GM04503 (cell line): Measurements from ENCODE around the gene TRAPPC1.
A peak's percentile ranks its signal among the peaks of the same experiment; 100 is the strongest.

Experiments used
- DNase-seq: peaks from one replicate; pipeline ENCODE4 v3.0.0-alpha.2; 2012; ENCODE audit warnings: low read depth

TRAPPC1 gene

GRCh38 chr17:7903154-7904103 is 28.3 kb downstream of the TRAPPC1 start:
- no peak for DNase-seq

DNA sequence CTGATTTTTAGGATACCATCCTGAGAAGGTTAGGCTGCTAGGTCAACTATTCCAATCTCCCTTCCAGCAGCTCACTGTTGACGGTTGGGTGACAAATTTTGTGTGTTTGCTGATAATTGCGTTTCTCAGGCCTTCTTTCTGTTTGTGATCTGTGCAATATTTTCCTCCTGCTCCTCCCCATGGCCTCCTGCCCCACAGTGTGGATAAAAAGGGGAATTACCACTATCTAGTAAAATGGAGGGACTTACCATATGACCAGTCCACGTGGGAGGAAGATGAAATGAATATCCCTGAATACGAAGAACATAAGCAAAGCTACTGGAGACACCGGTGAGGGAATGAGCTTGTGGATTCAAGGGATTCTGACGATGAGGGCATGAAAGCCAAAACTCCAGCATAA is 34.0 kb downstream of the TRAPPC1 start:
- no peak for DNase-seq

DNA sequence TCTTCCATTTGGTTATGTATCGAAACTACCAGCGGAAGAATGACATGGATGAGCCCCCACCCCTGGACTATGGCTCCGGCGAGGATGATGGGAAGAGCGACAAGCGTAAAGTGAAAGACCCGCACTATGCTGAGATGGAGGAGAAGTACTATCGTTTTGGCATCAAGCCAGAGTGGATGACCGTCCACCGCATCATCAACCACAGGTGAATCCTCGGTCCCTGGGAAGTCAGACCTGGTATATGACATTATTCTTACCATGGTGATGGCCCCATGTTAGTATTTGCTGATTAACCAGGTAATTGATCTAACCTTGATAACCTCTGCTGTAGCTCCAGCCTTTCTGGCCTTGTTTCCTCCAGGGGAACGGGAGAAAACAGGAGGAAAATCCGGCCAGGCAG is 34.7 kb downstream of the TRAPPC1 start:
- no peak for DNase-seq

DNA sequence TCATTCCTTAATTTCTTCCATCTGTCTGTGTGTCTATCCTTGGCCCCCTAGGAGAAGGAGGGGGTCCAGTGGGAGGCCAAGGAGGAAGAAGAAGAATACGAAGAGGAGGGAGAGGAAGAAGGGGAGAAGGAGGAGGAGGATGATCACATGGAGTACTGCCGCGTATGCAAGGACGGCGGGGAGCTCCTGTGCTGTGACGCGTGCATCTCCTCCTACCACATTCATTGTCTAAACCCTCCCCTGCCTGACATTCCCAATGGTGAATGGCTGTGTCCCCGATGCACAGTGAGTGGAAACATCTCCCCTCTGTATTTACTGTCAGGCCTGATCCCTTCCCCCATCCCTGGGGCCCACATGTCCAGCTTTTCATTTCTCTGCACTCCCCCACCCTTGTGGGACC is 36.9 kb downstream of the TRAPPC1 start:
- no peak for DNase-seq

GRCh38 chr17:7894226-7894625 is 37.5 kb downstream of the TRAPPC1 start:
- no peak for DNase-seq

GRCh38 chr17:7893187-7893880 is 38.4 kb downstream of the TRAPPC1 start:
- no peak for DNase-seq

- DNase-seq, result peak; percentile 65
Observed at GRCh38 chr17:7889166-7889955, 42.4 kb downstream of the TRAPPC1 start.

DNA sequence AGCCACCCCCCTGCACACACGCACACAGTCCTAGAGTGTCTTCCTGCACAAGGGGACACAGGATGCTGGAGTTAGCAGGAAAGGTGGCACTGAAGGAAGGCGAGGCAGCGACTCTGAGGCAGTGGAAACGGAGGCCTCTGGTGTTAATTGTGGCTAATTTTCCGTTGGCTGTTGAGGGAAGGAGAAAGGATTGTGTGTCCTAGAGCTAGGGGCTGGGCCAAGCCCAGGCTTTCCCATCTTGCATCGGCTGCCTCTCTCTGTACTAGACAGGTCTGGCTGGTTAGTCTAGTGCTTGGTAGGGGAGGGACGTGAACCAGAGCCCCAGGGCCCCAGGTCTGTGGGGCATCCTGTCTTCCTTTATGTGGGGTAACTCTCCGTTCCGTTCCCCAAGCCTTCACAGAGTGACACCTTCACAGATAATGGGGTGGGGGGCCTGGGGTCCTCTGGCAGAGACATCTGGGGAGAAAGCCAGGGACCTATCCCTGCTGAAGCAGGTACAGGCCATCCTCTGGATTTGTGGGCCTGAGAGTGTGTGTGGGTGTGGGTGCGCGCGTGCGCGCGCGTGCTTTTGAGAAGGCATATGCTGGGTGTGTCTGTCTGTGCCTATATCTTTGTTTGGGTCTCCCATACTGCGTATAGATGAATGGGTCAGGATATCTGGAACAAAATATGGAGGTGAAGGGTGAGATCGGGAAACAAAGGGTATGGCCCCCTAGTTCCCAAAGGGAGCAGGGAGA is 43.4 kb downstream of the TRAPPC1 start, which contains the start of gene CHD3:
CHD3 (plus strand) TSS at position 606 of the 737 bp plus-strand sequence. CDS start 212 bp downstream, outside the sequence.
- no peak for DNase-seq

DNA sequence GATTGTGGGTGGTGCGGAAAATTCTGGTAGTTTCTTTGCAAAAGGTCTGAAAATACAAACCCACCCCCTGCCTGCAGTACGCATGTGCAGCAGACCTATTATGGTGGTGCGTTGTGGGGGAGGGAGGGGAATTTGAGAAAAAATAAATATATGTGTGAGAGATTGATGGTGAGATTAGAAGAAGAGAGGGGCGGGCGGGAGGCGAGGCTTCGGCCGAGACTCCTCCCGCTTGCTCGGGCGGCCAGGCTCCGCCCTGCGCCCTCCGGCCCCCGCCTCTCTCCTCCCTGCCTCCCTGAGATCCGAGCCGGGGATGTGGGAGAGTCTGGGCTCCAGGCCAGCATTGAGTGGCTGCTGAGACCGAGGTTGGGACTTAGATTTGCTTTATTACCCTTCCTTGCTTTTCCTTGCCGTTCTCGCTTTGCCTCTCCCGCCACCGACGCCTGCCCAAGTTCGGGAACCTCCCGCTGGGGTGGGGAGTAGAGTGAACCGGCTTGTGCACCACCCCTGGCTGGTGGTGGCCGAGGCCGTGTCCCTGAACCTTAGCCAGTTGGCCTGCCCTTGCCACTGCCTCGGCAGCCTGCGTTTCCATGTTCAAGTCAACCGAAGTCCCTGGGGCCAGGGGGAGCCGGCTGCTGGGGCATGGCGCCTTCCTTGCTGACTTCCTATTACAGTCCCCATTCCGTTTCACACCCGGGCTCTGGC is 44.1 kb downstream of the TRAPPC1 start:
- DNase-seq, result peak; percentile 68

DNA sequence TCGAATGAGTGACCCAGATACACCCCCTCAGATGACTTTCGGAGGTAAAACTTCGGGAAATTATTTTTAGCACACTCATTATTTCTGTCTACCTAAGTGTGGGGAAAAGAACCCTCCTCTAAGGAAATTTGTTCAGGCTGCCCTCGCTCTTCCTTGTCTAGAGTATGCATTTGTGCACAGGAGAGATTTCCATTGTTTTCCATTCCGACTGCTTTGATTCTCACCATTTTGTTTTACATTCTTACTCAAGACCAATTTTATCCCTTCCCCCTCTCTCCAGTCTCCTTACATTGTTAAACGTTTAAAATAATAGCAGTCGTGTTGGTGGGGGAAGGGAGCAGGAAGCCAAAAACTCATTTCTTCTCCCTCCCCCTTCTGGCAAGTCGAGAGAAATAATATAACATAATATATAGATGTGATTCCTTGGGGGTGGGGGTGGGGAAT is 44.7 kb downstream of the TRAPPC1 start:
- no peak for DNase-seq

GRCh38 chr17:7886227-7887037 is 45.3 kb downstream of the TRAPPC1 start:
- no peak for DNase-seq

GRCh38 chr17:7885367-7886226 is 46.1 kb downstream of the TRAPPC1 start:
- no peak for DNase-seq

DNA sequence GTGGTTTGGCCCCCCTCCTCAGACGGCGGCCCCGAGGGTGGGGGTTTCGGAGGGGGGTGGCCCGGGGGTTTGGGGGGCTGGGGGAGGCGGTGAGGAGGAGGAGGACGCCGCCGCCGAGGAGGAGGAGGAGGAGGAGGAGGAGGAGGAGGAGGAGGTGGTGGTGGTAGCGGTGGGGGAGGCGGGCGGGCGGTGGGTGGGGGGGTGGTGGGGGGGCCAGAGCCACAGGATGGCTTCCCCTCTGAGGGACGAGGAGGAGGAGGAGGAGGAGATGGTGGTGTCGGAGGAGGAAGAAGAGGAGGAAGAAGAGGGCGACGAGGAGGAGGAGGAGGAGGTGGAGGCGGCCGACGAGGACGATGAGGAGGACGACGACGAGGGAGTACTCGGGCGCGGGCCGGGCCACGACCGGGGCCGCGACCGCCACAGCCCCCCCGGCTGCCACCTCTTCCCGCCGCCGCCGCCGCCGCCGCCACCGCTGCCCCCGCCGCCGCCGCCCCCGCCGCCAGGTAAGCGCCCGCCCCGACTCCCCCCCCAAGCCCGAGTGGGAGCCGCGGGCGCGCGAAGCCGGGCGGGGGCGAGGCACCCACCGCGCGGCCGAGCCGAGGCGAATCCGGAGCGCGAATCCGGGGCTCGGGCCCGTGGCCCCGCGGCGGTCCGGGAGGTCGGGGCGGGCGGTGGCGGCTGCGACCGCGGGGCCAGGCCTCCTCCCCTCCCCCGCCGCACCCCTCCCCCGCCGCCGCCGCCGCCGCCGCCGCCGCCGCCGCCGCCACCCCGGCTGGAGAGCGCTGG is 47.0 kb downstream of the TRAPPC1 start:
- DNase-seq, result no peak

- no peak for DNase-seq
Observed at GRCh38 chr17:7883781-7884386, 47.9 kb downstream of the TRAPPC1 start.

- DNase-seq, result no peak
Observed at GRCh38 chr17:7882629-7883028, 49.1 kb downstream of the TRAPPC1 start.

- DNase-seq, result no peak
Observed at GRCh38 chr17:7882068-7882467, 49.7 kb downstream of the TRAPPC1 start.

DNA sequence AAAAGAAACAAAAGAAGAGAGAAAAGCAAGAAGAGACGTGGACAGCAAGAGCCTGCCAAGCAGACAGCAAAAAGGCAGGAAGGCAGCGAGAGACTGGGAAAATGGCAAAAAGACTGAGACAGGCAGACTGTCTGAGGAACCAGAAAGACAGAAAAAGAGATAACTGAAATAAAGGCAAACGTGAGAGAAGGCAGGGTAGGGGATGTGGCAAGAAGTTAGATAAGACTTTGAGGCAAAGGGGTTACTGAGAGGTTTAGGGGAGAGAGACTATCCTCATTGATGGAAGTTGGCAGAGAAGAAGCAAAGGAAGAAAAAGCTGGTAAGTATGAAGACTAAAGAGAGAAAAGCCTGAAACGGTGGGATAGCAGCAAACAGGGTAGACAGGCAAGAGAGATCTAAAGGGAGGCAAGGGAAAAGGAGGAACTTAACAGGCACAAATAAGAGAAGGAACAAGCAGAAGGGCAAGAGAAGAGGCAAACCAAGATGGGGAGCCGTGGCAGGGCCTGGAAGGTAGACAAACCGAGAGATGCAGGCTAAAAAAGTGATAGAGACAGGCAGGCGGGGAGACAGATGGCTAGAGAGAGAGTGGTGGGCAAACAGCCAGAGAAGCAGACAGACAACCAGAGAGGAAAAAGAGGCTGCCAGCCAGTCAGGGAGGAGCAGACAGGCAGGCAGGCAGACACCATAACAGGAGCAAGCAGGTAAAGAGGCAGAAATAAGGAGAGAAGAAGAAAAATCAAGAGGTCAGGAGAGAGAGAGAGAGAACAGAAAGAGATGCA is 50.3 kb downstream of the TRAPPC1 start:
- DNase-seq, result no peak
